Mucosa of stomach (tissue), 1 donor: Measurements from ENCODE around the gene CDKN2B-AS1.

Experiments
- H3K27me3 ChIP-seq: one replicate; pipeline ENCODE4 v1.7.0; 2013; ENCODE audit warnings: mild to moderate bottlenecking, low read length; ENCODE audit not compliant: control insufficient read depth, insufficient read depth
- H3K36me3 ChIP-seq: one replicate; pipeline ENCODE4 v1.7.0; 2013; ENCODE audit warnings: low read length; ENCODE audit not compliant: control insufficient read depth, insufficient read depth
- H3K4me1 ChIP-seq: one replicate; pipeline ENCODE4 v1.7.0; 2013; ENCODE audit warnings: mild to moderate bottlenecking, low read length; ENCODE audit not compliant: control insufficient read depth, insufficient read depth
- H3K4me3 ChIP-seq: one replicate; pipeline ENCODE4 v1.7.0; 2013; ENCODE audit warnings: low read length
- H3K9ac ChIP-seq: one replicate; pipeline ENCODE4 v1.7.0; 2013; ENCODE audit warnings: mild to moderate bottlenecking, low read length, moderate library complexity
- H3K9me3 ChIP-seq: one replicate; pipeline ENCODE4 v1.7.0; 2013; ENCODE audit warnings: mild to moderate bottlenecking, low read length, moderate library complexity; ENCODE audit not compliant: control insufficient read depth
- donor health status: Pancreatic carcinoma.

Gene CDKN2B-AS1

DNA sequence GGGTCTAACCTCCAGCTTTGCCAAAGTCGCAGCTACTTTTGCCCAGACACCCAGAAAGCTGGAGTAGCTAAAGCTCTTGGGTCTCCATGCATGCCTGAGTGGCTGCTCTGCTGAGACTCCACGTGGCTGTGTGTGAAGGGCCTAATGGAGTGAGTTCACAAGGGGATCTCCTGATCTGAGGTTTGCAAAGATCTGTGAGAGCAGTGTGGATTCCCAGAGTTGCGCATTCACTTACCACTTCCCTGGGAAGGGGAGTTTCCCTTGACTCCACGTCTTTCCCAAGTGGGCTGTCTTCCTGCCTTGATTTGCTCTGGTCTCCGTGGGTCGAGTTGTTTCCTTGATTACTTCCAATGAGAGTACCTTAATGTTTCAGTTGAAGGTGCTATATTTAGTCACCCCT lies 32.1 kb downstream of the CDKN2B-AS1 start:
- Histone ChIP-seq H3K27me3 (no peaks in the 10 kb centered on the region), H3K9ac (no peak overlapping the region), H3K4me1 (peaks cover 7% of the 10 kb centered on the region), H3K4me3 (no peak overlapping the region), H3K36me3 (no peaks in the 10 kb centered on the region), H3K9me3 (no peaks in the 10 kb centered on the region)

DNA sequence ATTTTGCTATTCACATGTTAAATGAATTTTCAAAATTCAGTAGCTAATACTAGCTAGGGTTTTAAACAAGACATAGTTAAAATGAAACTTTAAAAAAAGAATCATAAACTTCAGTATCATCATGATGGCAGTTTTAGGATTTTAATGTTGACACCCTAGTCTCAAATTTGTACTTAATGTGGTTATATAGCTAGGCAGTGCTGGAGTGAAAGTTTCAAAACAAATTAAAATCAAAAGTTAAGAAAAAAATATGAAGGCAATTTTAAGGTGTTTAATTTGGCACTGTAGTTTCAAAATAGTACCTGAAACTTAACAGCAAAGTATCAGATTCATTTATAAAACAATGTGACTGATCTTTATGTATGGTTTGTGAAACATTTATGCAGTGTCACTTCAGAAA lies 33.8 kb downstream of the CDKN2B-AS1 start:
- Histone ChIP-seq H3K4me3 (no peak overlapping the region), H3K9ac (no peak overlapping the region), H3K9me3 (no peaks in the 10 kb centered on the region), H3K36me3 (no peaks in the 10 kb centered on the region), H3K4me1 (peaks cover 7% of the 10 kb centered on the region), H3K27me3 (no peaks in the 10 kb centered on the region)

DNA sequence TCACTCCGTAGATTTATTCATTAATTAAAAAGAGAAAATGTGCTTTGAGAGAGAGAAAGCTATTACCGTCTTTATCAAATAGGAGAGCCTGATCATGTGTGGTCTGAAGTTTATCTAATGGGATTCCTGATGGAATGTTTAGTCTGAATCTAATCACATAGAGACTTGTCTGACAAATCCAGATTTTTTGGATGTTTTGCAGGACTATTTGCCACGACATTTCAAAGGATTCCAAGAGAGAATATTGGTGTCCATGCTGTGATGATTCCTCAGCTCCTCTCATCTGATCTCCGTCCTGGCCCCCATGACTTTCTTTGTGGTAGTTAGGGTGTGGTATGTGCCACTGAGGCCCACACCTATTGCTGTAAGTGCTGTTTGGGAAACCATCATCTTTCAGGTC lies 34.6 kb downstream of the CDKN2B-AS1 start:
- Histone ChIP-seq H3K9ac (no peak overlapping the region), H3K36me3 (no peaks in the 10 kb centered on the region), H3K4me1 (peaks cover 7% of the 10 kb centered on the region), H3K9me3 (no peaks in the 10 kb centered on the region), H3K4me3 (no peak overlapping the region), H3K27me3 (no peaks in the 10 kb centered on the region)

DNA sequence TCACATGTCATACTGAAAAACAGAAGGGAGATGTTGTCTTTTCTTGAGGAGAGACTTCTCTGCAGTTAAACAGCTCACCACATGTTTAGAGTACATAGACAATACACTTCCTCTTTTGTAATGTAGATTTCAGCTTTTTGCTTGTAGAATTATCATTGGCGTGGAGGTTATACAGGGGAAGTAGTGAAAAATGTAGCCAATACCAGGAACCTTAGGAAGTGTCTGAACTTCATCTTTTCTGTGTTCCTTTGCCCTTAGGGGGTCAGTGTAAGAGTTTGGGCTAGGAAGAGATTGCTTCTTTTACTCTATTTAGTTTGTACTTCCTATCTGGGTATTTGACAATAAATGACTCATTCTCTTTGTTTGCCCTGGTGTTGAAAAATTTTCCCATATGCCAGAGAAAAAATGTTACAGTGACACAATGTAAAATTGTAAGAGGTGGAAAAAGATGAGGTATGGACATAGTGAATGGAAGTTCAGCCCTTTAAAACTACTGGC lies 35.6 kb downstream of the CDKN2B-AS1 start:
- no peaks in the 10 kb centered on the region for H3K27me3 ChIP-seq
- H3K36me3 ChIP-seq, result no peaks in the 10 kb centered on the region
- H3K9me3 ChIP-seq, result no peaks in the 10 kb centered on the region
- no peak overlapping the region for H3K4me3 ChIP-seq
- peaks cover 7% of the 10 kb centered on the region for H3K4me1 ChIP-seq
- H3K9ac ChIP-seq, result no peak overlapping the region

DNA sequence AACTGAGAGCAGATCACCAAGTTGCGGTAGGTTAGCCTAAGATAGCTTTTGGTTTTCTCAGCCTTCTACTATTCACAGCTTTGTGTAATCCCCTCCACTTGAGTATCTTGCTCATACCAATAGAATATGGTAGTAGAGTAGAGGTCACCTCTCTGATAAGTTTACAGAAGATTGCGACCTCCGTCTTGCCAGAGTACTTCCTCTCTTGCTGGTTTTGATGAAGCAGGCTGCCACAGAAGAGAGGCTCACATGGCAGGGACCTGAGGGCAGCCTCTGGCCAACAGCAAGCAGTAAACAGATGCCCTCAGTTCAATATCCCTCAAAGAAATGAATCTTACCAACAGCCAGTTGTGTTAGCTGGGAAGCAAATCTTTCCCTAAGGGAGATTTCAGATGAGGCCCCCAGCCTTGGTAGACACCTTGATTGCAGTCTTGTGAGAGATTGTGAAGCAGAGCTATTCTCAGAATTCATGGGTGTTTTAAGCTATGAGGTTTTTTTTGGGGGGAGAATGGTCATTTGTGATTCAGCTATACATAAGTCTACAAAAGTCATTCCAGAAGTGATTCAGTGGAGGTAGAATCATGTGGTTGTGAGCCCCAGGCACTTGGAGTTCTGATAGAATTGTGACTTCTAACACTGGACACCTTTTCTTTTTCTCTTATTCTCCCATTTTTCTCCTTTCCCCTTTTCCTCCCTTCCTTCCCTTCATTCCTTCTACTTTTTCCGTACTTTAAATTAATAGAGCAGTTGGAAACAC lies 37.2 kb downstream of the CDKN2B-AS1 start:
- H3K4me3 ChIP-seq, result no peak overlapping the region
- no peaks in the 10 kb centered on the region for H3K27me3 ChIP-seq
- H3K9ac ChIP-seq, result no peak overlapping the region
- H3K36me3 ChIP-seq, result no peaks in the 10 kb centered on the region
- H3K9me3 ChIP-seq, result no peaks in the 10 kb centered on the region
- peaks cover 7% of the 10 kb centered on the region for H3K4me1 ChIP-seq

DNA sequence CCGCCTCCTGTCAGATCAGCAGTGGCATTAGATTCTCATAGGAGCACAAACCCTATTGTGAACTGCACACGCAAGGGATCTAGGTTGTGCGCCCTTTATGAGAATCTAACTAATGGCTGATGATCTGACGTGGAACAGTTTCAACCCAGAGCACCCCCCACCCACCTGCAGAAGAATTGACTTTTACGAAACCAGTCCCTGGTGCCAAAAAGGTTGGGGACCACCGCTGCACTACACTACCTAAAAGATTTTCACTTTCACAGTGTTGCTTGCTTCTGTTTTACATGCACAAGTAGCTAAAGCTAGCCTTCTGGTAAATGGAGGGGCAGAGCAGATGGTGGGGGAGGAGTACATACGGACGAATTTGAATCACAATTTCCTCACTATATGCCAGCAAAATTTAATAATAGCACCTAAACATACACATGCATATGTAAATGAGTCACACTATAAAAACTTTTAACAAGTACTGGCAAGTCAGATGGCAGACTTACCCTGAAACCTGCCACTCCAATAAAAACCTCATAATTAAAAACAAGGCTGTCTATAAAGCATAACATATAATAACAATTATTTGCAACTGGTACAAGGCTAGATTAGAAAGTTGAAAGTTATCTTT lies 38.5 kb downstream of the CDKN2B-AS1 start:
- Histone ChIP-seq H3K9ac (no peak overlapping the region), H3K27me3 (no peaks in the 10 kb centered on the region), H3K9me3 (no peaks in the 10 kb centered on the region), H3K4me1 (peaks cover 7% of the 10 kb centered on the region), H3K36me3 (no peaks in the 10 kb centered on the region), H3K4me3 (no peak overlapping the region)

DNA sequence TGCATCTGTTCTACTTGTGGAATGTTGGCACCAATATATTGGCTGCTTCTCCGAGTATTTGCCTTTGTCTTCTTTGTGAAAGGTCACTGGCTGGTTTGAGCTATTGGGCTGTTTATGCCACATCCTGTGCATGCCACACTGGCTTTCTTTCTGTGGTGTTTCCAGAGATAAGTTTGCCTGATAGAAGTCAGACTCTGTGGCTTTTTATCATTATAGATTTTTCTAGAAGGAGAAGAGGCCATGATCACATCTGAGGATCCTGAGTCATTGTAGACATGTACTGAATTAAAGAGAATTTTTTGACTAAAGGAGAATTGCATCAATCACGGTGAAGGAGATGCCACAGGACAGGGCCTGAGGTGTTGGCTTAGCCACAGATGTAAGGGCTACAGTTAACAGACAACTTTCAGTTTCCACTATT lies 41.0 kb downstream of the CDKN2B-AS1 start:
- H3K9ac ChIP-seq, result no peak overlapping the region
- H3K36me3 ChIP-seq, result no peaks in the 10 kb centered on the region
- H3K9me3 ChIP-seq, result no peaks in the 10 kb centered on the region
- no peak overlapping the region for H3K4me3 ChIP-seq
- H3K4me1 ChIP-seq, result peaks cover 2% of the 10 kb centered on the region
- H3K27me3 ChIP-seq, result no peaks in the 10 kb centered on the region

DNA sequence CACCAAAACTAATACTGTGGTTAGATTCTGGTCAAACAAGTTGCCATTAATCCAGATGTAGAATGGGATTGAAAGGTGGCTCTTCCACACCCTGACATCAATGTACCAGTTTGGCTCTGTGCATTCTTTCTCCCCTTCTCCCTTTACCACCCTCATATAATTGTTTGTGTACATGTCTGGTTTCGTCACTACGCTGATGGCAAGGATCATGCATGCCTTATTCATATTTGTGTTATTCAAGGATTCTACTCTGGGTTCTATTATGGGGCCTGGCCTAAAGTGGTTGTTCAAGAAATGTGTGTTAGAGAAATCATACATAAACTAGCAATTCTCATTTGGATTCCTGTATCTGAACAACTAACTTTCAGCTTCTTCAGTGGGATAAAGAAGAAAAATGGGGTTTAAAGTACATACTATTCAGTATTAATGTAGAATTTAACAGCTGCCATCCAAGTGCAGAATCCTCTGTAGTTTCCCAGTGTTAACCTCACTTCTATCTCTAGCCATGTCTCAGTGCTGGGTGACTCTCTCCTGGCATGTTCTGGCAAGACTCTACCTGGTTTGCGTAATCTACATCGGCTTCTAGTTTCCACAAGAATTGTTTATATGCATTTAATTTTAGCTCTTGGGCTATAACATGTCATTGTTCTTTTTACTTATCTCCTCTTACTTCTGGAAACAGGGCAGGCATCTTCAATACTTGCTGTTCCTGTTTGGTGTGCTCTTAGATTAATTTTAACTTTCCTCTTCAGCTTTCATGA lies 42.5 kb downstream of the CDKN2B-AS1 start:
- Histone ChIP-seq H3K4me3 (no peak overlapping the region), H3K36me3 (no peaks in the 10 kb centered on the region)

DNA sequence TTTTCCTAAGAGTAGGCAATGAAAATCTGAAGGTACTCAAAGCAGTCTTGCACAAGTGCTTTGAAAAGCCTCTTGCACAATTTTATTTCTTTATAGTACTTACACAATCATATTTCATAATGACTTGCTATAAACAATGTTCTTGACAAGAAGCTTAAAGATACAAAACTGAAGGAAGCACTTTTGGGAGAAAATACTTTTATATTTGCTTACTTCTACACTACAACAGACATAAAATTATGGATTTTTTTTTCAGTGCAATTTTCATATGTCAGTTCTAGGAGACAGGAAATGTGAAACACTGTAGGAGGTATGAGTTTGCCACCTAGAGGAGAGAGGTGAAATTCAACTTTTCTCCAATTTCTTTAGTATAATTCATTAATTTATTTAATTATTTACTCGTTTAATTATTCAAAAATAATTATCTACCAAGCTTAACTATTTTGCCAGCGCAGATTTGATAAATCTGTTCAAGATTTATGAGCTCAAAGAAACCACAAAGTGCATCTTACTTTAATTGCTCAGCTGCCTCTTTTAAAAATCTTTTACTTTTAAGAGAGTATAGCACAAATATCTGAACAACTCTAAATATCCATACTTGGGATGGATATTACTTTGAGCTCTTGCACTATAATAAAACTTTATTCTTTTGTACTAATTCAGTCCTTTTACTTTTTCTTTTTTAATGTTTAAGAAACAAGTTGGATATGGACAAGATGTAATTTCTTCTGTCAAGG lies 43.5 kb downstream of the CDKN2B-AS1 start:
- Histone ChIP-seq H3K27me3 (no peaks in the 10 kb centered on the region), H3K4me3 (no peak overlapping the region), H3K4me1 (peaks cover 11% of the 10 kb centered on the region), H3K9ac (no peak overlapping the region), H3K36me3 (no peaks in the 10 kb centered on the region), H3K9me3 (no peaks in the 10 kb centered on the region)

More for the DNA sequence above, 42.5 kb downstream of the CDKN2B-AS1 start:
- H3K9ac ChIP-seq, result no peak overlapping the region
- H3K27me3 ChIP-seq, result no peaks in the 10 kb centered on the region
- H3K9me3 ChIP-seq, result no peaks in the 10 kb centered on the region
- peaks cover 6% of the 10 kb centered on the region for H3K4me1 ChIP-seq

DNA sequence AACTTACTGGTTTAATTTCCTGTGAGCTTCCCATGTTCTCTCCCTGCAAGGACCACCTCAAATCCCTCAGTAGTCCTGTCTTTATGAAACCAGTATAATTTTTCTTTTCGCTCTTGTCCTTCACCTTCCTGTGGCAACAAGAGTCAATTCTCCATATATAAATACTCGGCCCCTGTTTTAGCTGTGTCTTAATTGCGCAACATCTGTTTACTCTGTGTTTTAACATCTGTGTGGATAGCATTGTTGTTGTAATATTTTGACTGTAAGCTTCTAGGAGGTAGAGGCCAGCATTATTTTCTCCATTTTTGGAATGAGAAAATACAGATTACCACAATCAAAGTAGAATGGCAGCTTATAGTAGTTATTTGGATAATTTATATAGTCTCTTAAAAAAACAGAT lies 44.7 kb downstream of the CDKN2B-AS1 start:
- Histone ChIP-seq H3K36me3 (no peaks in the 10 kb centered on the region), H3K27me3 (no peaks in the 10 kb centered on the region), H3K9me3 (no peaks in the 10 kb centered on the region), H3K9ac (no peak overlapping the region), H3K4me3 (no peak overlapping the region), H3K4me1 (peaks cover 11% of the 10 kb centered on the region)

DNA sequence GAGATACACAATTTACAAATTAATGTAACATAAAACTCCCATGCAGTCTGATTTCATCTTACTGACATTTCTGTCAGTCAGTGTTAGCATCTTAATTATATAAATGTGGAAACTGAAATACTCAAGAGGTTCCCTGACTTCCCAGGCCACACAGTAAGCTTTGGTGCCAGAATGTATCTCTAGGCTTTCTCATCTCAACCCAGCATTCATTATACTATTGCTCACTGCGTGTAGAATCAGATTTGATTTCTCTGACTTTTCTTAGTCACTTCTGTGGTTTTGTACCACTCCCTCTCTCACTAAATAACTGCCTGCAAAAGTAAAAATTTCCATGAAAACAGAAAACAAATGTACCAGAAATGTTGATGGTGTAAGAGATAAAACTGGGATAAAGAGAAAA lies 46.2 kb downstream of the CDKN2B-AS1 start:
- H3K9me3 ChIP-seq, result no peaks in the 10 kb centered on the region
- H3K4me3 ChIP-seq, result no peak overlapping the region
- no peaks in the 10 kb centered on the region for H3K27me3 ChIP-seq
- no peak overlapping the region for H3K9ac ChIP-seq
- H3K4me1 ChIP-seq, result peaks cover 11% of the 10 kb centered on the region
- H3K36me3 ChIP-seq, result no peaks in the 10 kb centered on the region
